Body of pancreas (tissue), 4 donors: ENCODE measurements around the gene ACTN4. TPM values are rescaled to one million over a fixed set of nuclear protein-coding genes. Genes with fewer than 3 reads are reported as not detected.

Source experiments
- ATAC-seq: fragments of 150-250 bp; one replicate; pipeline ENCODE4 v1.9.1; 2016
- DNase-seq, 4 donors: peaks; one replicate each; pipeline ENCODE4 v3.0.0-alpha.2; 2019
- H3K27ac ChIP-seq, 4 donors: fragments of 200-600 bp; sonication (generic); 1 replicate in 3 of 4; 2 replicates in 1 of 4; pipeline versions ENCODE4 v1.5.1 to v1.6.1; 2016 to 2019; ENCODE audit warnings: mild to moderate bottlenecking in 1 of 4, mixed read lengths in 1 of 4, moderate library complexity in 1 of 4
- H3K27me3 ChIP-seq, 2 donors: fragments of 200-600 bp; sonication (generic); one replicate each; pipeline ENCODE4 v1.6.0; 2016; ENCODE audit warnings: mild to moderate bottlenecking in 1 of 2
- H3K36me3 ChIP-seq, 2 donors: fragments of 200-600 bp; sonication (generic); replicated peaks in 1 of 2; 2 replicates each; pipeline ENCODE4 v1.5.1; 2016; ENCODE audit warnings: low read depth in 2 of 2; ENCODE audit not compliant: insufficient read depth in 1 of 2
- H3K4me1 ChIP-seq: fragments of 200-600 bp; sonication (generic); one replicate; pipeline ENCODE4 v1.6.0; 2016
- H3K4me3 ChIP-seq, 2 donors: fragments of 200-600 bp; sonication (generic); 1 replicate in 1 of 2; 2 replicates in 1 of 2; pipeline ENCODE4 v1.5.1; 2016 to 2019
- H3K9me3 ChIP-seq, 3 donors: fragments of 200-600 bp; sonication (generic); 1 replicate in 2 of 3; 2 replicates in 1 of 3; pipeline ENCODE4 v1.5.1; 2016
- POLR2A ChIP-seq, 3 donors: fragments of 450-650 bp; IDR thresholded peaks; one replicate each; pipeline ENCODE4 v1.6.1; 2016; ENCODE audit warnings: antibody characterized with exemption in 3 of 3, mild to moderate bottlenecking in 2 of 3
- WGBS, 2 donors: methylation state at CpG; one replicate each; pipeline ENCODE4 v1.1.5; 2017; 5-methylcytosine and 5-hydroxymethylcytosine counted together
- intact Hi-C: fragments of 100-400 bp; cut with DNase I; formaldehyde crosslinking; loops from one replicate; pipeline ENCODE4 v1.15.1; 2023
- total RNA-seq, 2 donors: library from RNA; depleted of rRNA; stranded (reverse); fragments of >200 nt; gene quantifications; one replicate each; pipeline ENCODE4 v1.1.0, GENCODE V29; 2016
- TF ChIP-seq, protein P1 (sequence below), 7 experiments: fragments of 450-650 bp in 4 of 7; fragments of 200-600 bp in 3 of 7; sonication (generic) in 3 of 7; IDR thresholded peaks; one replicate each; pipeline ENCODE4 v1.5.1; 2016 to 2019; ENCODE audit warnings: antibody characterized with exemption in 7 of 7

ACTN4 gene
- total RNA-seq, 2 donors from 2014 or later = 143 to 148 TPM

DNA sequence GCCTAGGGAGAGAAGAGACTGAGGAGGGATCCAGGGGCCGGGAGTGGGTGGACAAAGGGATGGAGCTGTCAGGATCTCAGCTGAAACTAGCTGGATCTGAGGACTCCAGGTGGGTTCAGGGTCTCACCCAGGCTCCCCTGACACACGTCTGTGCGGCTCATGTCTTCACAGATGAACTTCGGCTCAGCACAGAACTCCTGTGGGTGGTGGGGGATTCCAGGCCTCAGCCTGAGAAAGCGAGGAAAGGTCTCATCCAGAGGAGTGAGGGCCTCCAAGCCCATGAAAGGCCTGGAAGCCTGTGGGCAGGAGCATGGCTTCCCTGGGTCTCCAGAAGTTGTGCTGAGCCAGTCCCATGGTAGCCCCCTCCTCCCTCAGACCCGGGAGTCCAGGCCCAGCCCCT lies 95.5 kb downstream of the ACTN4 start:
- Histone ChIP-seq H3K4me1 (no peaks in the 10 kb centered on the region), H3K4me3 (no peak overlapping the region), H3K9me3 (no peaks in the 10 kb centered on the region), H3K27ac (no peak overlapping the region), H3K36me3 (no peaks in the 10 kb centered on the region), H3K27me3 (no peaks in the 10 kb centered on the region)
- DNase-seq = no peak
- TF ChIP-seq, protein P1, sequence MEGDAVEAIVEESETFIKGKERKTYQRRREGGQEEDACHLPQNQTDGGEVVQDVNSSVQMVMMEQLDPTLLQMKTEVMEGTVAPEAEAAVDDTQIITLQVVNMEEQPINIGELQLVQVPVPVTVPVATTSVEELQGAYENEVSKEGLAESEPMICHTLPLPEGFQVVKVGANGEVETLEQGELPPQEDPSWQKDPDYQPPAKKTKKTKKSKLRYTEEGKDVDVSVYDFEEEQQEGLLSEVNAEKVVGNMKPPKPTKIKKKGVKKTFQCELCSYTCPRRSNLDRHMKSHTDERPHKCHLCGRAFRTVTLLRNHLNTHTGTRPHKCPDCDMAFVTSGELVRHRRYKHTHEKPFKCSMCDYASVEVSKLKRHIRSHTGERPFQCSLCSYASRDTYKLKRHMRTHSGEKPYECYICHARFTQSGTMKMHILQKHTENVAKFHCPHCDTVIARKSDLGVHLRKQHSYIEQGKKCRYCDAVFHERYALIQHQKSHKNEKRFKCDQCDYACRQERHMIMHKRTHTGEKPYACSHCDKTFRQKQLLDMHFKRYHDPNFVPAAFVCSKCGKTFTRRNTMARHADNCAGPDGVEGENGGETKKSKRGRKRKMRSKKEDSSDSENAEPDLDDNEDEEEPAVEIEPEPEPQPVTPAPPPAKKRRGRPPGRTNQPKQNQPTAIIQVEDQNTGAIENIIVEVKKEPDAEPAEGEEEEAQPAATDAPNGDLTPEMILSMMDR (IDR thresholded peaks at IDR 0.05) = no peak
- no peak for TF ChIP-seq POLR2A (IDR thresholded peaks at IDR 0.05)
- 77 to 91% methylated on average over 5 to 6 of the region's 6 CpGs for WGBS, 2 donors
- intact Hi-C loops = no loop called here
- ATAC-seq = no peak

DNA sequence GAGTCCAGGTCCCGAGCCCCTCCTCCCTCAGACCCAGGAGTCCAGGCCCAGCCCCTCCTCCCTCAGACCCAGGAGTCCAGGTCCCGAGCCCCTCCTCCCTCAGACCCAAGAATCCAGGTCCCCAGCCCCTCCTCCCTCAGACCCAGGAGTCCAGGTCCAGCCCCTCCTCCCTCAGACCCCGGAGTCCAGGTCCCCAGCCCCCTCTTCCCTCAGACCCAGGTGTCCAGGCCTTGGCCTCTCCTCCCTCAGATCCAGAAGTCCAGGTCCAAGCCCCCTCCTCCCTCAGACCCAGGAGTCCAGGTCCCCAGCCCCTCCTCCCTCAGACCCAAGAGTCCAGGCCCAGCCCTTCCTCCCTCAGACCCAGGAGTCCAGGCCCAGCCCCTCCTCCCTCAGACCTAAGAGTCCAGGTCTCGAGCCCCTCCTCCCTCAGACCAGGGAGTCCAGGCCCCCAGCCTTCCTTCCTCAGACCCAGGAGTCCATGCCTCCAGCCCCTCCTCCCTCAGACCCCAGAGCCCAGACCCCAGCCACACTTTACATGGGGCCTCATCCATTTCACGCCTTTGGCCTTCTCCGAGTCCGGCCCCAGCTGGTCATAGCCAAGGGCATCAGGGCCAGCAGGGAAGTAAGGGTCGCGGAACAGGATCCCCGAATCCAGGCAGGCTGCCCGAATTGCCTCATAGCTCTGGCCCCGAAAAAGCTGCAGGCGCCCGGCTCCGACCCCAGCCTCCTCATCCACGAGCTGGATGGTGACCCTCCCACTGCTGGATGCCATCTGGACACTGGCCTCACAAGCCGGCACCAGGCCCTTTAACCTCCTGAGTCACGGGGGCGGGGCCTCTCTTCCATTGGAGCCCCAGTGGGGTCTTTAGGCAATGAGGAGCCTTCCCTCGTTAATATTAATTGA lies 96.2 kb downstream of the ACTN4 start:
- Histone ChIP-seq H3K9me3 (no peaks in the 10 kb centered on the region), H3K27me3 (no peaks in the 10 kb centered on the region), H3K27ac (no peak overlapping the region), H3K36me3 (no peaks in the 10 kb centered on the region), H3K4me1 (no peaks in the 10 kb centered on the region), H3K4me3 (no peak overlapping the region)
- ATAC-seq (no peak), DNase-seq (no peak)
- WGBS, 2 donors = 82 to 91% methylated on average over 10 to 18 of the region's 20 CpGs
- no peak for TF ChIP-seq POLR2A (IDR thresholded peaks at IDR 0.05)
- TF ChIP-seq, protein P1 (IDR thresholded peaks at IDR 0.05) = no peak
- intact Hi-C loops = no loop called here

DNA sequence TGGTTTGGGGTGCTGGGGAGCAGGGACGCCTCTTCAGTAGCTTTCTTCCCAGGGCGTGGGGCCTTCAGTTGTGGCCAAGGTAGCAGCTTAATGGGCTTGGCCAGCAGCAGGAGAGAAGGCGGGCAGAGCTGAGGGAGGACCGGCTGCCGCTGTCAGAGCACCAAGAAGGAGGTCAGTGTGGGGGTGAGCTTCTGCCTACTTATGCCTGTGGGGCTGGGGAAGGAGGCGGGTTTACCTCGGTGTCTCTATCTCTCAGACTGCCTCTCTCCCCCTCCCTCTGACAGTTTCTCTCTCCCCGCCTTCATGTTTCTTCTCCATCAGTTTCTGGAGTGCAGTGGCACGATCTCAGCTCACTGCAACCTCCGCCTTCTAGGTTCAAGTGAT lies 96.8 kb downstream of the ACTN4 start, which contains the start of gene CAPN12:
TSS of gene CAPN12 (minus strand) at position 177 of the 384 bp plus-strand sequence. CDS start 309 bp downstream, outside the sequence.
- 83 to 96% methylated on average over 7 to 10 of the region's 10 CpGs for whole genome bisulfite sequencing, 2 donors
- TF ChIP-seq, protein P1 (IDR thresholded peaks at IDR 0.05) = no peak
- no peak for TF ChIP-seq POLR2A (IDR thresholded peaks at IDR 0.05)
- Histone ChIP-seq H3K4me3 (no peak within 1 kb of the TSS), H3K4me1 (no peaks in the 10 kb centered on the region), H3K27me3 (no peaks in the 10 kb centered on the region), H3K9me3 (no peaks in the 10 kb centered on the region), H3K36me3 (no peaks in the 10 kb centered on the region), H3K27ac (no peak within 1 kb of the TSS)
- DNase-seq = no peak
- intact Hi-C loops = no loop called here
- no peak for ATAC-seq

DNA sequence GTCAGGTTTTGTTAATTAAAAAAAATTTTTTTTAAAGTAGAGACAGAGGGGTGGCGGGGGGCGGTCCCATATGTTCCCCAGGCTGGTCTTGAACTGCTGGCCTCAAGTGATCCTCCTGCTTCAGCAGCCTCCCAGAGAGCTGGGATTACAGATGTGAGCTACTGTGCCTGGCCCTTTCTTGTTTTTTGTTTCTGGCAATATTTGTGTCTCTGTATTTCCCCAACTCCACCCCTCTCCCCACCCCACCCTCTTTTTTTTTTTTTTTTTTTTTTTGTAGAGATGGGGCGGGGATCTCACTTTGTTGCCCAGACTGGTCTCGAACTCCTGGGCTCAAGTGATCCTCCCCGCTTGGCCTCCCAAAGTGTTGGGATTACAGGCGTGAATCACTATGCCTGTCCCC lies 97.4 kb downstream of the ACTN4 start:
- Histone ChIP-seq H3K4me1 (no peaks in the 10 kb centered on the region), H3K27ac (no peak overlapping the region)
- WGBS, 2 donors = 80 to 84% methylated on average over 6 of the region's 6 CpGs

More for the DNA sequence above, 97.4 kb downstream of the ACTN4 start:
- Histone ChIP-seq H3K27me3 (no peaks in the 10 kb centered on the region), H3K4me3 (no peak overlapping the region), H3K9me3 (no peaks in the 10 kb centered on the region), H3K36me3 (no peaks in the 10 kb centered on the region)
- ATAC-seq (no peak), DNase-seq (no peak)
- TF ChIP-seq, protein P1 (IDR thresholded peaks at IDR 0.05) = no peak
- no peak for TF ChIP-seq POLR2A (IDR thresholded peaks at IDR 0.05)
- intact Hi-C loops = no loop called here
